ENCODE measurements around the gene CHRNB2. TPM values are rescaled to one million over a fixed set of nuclear protein-coding genes. Genes with fewer than 3 reads are reported as not detected.
A peak's percentile ranks its signal among the peaks of the same experiment; 100 is the strongest.

CHRNB2 gene
- total RNA-seq, 6 donors from 2014 or later, result 0.15 TPM; not detected in 5

- DNase-seq (no peak), ATAC-seq (ENCODE audit: low FRiP score in 2 of 2) (no peak)
- Histone ChIP-seq H3K36me3 (peaks cover 12 to 49% (median 42%) of the 10 kb centered on the region in 4 donors), H3K4me1 (peaks cover 0 to 9% (median 2%) of the 10 kb centered on the region in 4 donors), H3K9me3 (no peaks in the 10 kb centered on the region), H3K4me3 (no peak overlapping the region), H3K27me3 (no peaks in the 10 kb centered on the region), H3K27ac (peak overlapping the region in 3 of 4 donors; percentile 9 to 30 (median 20))
- 77 to 78% methylated on average over 2 to 7 of the region's 7 CpGs for WGBS, 2 donors
- no peak for TF ChIP-seq EP300 (IDR thresholded peaks at IDR 0.05)
- TF ChIP-seq, protein P1, sequence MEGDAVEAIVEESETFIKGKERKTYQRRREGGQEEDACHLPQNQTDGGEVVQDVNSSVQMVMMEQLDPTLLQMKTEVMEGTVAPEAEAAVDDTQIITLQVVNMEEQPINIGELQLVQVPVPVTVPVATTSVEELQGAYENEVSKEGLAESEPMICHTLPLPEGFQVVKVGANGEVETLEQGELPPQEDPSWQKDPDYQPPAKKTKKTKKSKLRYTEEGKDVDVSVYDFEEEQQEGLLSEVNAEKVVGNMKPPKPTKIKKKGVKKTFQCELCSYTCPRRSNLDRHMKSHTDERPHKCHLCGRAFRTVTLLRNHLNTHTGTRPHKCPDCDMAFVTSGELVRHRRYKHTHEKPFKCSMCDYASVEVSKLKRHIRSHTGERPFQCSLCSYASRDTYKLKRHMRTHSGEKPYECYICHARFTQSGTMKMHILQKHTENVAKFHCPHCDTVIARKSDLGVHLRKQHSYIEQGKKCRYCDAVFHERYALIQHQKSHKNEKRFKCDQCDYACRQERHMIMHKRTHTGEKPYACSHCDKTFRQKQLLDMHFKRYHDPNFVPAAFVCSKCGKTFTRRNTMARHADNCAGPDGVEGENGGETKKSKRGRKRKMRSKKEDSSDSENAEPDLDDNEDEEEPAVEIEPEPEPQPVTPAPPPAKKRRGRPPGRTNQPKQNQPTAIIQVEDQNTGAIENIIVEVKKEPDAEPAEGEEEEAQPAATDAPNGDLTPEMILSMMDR (IDR thresholded peaks at IDR 0.05), result no peak
- no peak for TF ChIP-seq POLR2AphosphoS5 (IDR thresholded peaks at IDR 0.05)
- TF ChIP-seq POLR2A (IDR thresholded peaks at IDR 0.05), result no peak
Observed at GRCh38 chr1:154577346-154578057, 9.9 kb downstream of the CHRNB2 start.

DNA sequence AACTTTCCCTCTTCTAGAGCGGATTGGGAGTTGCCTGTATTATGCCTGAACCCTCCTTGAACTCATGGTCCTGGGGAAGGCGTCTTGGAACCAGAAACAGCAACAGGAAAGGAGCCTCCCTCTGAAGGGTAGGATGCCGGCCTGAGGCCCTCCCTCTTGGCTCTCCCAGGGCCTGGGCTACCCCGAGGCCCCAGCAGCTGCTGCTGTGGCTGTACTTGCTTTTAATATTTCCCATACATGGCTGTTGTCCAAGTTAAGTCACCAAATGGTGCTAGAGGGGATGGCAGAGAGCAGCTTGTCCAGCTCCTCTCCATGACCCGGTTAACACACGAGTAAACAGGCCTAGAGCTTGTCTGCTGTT, 10.5 kb downstream of the CHRNB2 start:
- peak overlapping the region in 2 of 4 donors; percentile 20 to 30 for H3K27ac ChIP-seq
- H3K9me3 ChIP-seq, result no peaks in the 10 kb centered on the region
- ATAC-seq (ENCODE audit: low FRiP score in 2 of 2) (no peak), DNase-seq (no peak)
- peaks cover 18 to 55% (median 47%) of the 10 kb centered on the region in 4 donors for H3K36me3 ChIP-seq
- WGBS, 2 donors, result 39 to 51% methylated on average over 4 to 6 of the region's 6 CpGs
- no peaks in the 10 kb centered on the region for H3K27me3 ChIP-seq
- H3K4me1 ChIP-seq, result peaks cover 0 to 9% (median 2%) of the 10 kb centered on the region in 4 donors
- TF ChIP-seq POLR2AphosphoS5 (IDR thresholded peaks at IDR 0.05), result no peak
- TF ChIP-seq, protein P1 (IDR thresholded peaks at IDR 0.05), result no peak
- TF ChIP-seq POLR2A (IDR thresholded peaks at IDR 0.05), result no peak
- TF ChIP-seq EP300 (IDR thresholded peaks at IDR 0.05), result no peak
- no peak overlapping the region for H3K4me3 ChIP-seq

DNA sequence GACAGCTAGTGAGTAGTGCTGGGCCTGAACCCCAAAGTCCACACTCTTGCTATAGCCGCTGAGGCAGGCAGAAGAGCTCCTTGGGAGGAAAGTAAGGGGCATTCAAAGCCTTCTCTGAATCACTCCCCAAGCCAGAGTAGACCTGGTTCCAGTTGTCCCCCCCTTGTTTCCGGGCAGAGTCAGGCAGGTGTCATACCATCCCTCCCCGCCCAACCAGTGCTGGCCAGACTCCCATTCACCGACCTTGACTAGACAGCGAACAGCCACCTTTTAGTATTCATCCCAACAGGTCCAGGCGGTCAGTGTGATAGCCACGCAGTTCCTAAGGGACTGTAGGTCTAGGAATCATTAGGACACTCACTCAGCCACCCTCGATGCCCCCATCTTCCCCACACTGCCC, 11.8 kb downstream of the CHRNB2 start:
- H3K36me3 ChIP-seq, result peaks cover 29 to 68% (median 61%) of the 10 kb centered on the region in 4 donors
- TF ChIP-seq POLR2A (IDR thresholded peaks at IDR 0.05) (no peak), POLR2AphosphoS5 (IDR thresholded peaks at IDR 0.05) (no peak), EP300 (IDR thresholded peaks at IDR 0.05) (no peak)
- TF ChIP-seq, protein P1 (IDR thresholded peaks at IDR 0.05), result no peak
- H3K4me3 ChIP-seq, result no peak overlapping the region
- WGBS, 2 donors, result 89 to 93% methylated on average over 8 of the region's 8 CpGs
- no peak for DNase-seq
- ATAC-seq (ENCODE audit: low FRiP score in 2 of 2), result no peak
- H3K27me3 ChIP-seq, result no peaks in the 10 kb centered on the region
- peaks cover 0 to 9% (median 2%) of the 10 kb centered on the region in 4 donors for H3K4me1 ChIP-seq
- no peaks in the 10 kb centered on the region for H3K9me3 ChIP-seq
- H3K27ac ChIP-seq, result no peak overlapping the region

GRCh38 chr1:154581766-154582165, 14.2 kb downstream of the CHRNB2 start:
- H3K27me3 ChIP-seq, result no peaks in the 10 kb centered on the region
- no peak for ATAC-seq (ENCODE audit: low FRiP score in 2 of 2)
- no peak for DNase-seq
- H3K4me1 ChIP-seq, result peaks cover 0 to 9% (median 2%) of the 10 kb centered on the region in 4 donors
- H3K4me3 ChIP-seq, result no peak overlapping the region
- no peak for TF ChIP-seq EP300 (IDR thresholded peaks at IDR 0.05)
- TF ChIP-seq, protein P1 (IDR thresholded peaks at IDR 0.05), result no peak
- TF ChIP-seq POLR2AphosphoS5 (IDR thresholded peaks at IDR 0.05), result no peak
- no peak for TF ChIP-seq POLR2A (IDR thresholded peaks at IDR 0.05)
- no peaks in the 10 kb centered on the region for H3K9me3 ChIP-seq
- no peak overlapping the region for H3K27ac ChIP-seq
- H3K36me3 ChIP-seq, result peaks cover 53 to 92% (median 84%) of the 10 kb centered on the region in 4 donors
- 69 to 95% methylated on average over 3 of the region's 3 CpGs for WGBS, 2 donors

- no peak for ATAC-seq (ENCODE audit: low FRiP score in 2 of 2)
- Histone ChIP-seq H3K27ac (no peak overlapping the region), H3K36me3 (peaks cover 64 to 100% (median 95%) of the 10 kb centered on the region in 4 donors), H3K4me3 (no peak overlapping the region), H3K27me3 (no peaks in the 10 kb centered on the region), H3K9me3 (no peaks in the 10 kb centered on the region), H3K4me1 (peaks cover 0 to 6% (median 2%) of the 10 kb centered on the region in 4 donors)
- DNase-seq, result no peak
- WGBS, 2 donors, result 92 to 95% methylated on average over 6 of the region's 6 CpGs
- TF ChIP-seq EP300 (IDR thresholded peaks at IDR 0.05) (no peak), POLR2A (IDR thresholded peaks at IDR 0.05) (no peak), POLR2AphosphoS5 (IDR thresholded peaks at IDR 0.05) (no peak)
- TF ChIP-seq, protein P1 (IDR thresholded peaks at IDR 0.05), result no peak
Observed at GRCh38 chr1:154582885-154583284, 15.3 kb downstream of the CHRNB2 start.
